ENCODE results near the gene PADI1. TPM values are rescaled to one million over a fixed set of nuclear protein-coding genes. Genes with fewer than 3 reads are reported as not detected.

Gene PADI1
- total and polyA plus RNA-seq, 2 of the 8 experiments (the other 6 are each of a cell fraction or from before 2014, with no cell fraction given): 0.20 to 0.30 TPM

DNA sequence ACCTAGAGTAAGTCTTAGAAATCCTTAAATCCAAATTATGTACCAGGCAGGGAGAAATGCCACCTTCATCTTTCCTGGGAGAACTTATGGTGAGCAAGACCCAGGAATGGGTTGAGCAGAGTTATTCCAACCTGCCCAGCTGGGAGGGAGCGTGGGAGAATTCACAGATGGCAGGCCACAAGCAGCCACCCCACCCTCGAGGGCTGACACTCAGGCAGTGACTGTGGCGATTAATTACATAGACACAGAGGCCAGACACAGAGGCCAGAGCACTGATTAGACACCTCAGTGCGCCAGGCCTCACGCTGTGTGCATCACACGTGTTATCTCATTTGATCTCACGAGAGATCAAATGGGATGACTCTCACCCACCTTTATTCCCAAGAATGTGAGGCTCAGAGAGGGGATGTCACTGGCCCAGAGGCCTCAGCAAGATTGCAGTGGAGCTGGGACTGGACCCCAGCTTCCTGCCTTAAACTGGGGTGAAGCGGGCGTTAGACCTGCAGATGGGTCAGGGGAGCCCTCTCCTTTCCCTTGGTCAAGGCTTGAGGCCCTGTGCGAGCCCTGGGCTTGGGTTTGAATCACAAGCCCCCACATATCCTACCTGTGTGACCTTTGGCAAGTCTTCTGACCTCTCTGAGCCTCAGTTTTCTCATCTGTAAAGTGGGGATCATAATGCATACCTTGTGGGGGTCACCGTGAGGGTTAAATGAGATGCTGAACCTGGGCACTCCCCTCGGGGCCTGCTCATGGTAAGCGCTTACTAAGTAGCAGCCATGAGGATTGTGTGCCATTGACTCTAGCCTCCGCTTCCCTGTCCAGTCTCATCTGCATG, 74.3 kb downstream of the PADI1 start (continued):
- TF ChIP-seq, protein P1, sequence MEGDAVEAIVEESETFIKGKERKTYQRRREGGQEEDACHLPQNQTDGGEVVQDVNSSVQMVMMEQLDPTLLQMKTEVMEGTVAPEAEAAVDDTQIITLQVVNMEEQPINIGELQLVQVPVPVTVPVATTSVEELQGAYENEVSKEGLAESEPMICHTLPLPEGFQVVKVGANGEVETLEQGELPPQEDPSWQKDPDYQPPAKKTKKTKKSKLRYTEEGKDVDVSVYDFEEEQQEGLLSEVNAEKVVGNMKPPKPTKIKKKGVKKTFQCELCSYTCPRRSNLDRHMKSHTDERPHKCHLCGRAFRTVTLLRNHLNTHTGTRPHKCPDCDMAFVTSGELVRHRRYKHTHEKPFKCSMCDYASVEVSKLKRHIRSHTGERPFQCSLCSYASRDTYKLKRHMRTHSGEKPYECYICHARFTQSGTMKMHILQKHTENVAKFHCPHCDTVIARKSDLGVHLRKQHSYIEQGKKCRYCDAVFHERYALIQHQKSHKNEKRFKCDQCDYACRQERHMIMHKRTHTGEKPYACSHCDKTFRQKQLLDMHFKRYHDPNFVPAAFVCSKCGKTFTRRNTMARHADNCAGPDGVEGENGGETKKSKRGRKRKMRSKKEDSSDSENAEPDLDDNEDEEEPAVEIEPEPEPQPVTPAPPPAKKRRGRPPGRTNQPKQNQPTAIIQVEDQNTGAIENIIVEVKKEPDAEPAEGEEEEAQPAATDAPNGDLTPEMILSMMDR (IDR thresholded peaks at IDR 0.05; ENCODE audit: control extremely low read depth in 1 of 3, insufficient read depth in 1 of 3, low read depth in 1 of 3, low read length in 3 of 3): no peak
- no peak for TF ChIP-seq RFX5 (IDR thresholded peaks at IDR 0.05; ENCODE audit: borderline replicate concordance, low read depth, low read length)
- no peak for TF ChIP-seq SRF (IDR thresholded peaks at IDR 0.05; ENCODE audit: low read depth, low read length)
- TF ChIP-seq GABPA (IDR thresholded peaks at IDR 0.05; ENCODE audit: borderline replicate concordance, insufficient read depth, low read length): no peak
- no peak for TF ChIP-seq SAP30 (IDR thresholded peaks at IDR 0.05; ENCODE audit: insufficient read depth, insufficient replicate concordance, low read length)
